GM18526 (cell line): ENCODE data around the gene KCNQ2.

Experiments
- POLR2A ChIP-seq: IDR thresholded peaks from 3 replicates; pipeline ENCODE4 v1.6.1; 2011; ENCODE audit not compliant: insufficient read length; ENCODE audit errors: extremely low read depth

Gene KCNQ2

GRCh38 chr20:63369724-63370617, 102.5 kb downstream of the KCNQ2 start:
- TF ChIP-seq POLR2A = no peak

GRCh38 chr20:63369024-63369530, 103.4 kb downstream of the KCNQ2 start:
- TF ChIP-seq POLR2A = no peak

DNA sequence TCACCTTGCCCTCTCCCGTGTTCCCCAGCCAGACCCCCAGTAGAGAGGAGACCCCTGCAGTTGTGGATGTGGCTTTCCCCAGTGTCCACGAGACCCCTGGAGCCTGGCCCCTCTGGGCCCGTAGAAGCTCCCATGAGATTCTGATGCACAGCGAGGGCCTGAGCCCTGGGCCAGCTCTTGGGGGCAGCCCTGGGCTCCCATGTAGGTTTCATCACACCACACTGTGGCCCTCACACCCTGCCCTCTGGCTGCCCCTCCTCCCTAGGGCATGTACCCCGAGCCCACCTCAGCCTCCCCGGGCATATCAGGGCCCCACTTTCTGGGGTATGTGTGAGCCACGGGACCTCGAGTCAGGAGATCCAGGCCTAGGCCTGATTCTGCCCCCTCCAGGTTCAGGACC, 104.3 kb downstream of the KCNQ2 start:
- TF ChIP-seq POLR2A = no peak

- no peak for TF ChIP-seq POLR2A
Measured at GRCh38 chr20:63367446-63368055, 104.9 kb downstream of the KCNQ2 start.

GRCh38 chr20:63366390-63367365, 105.8 kb downstream of the KCNQ2 start:
- TF ChIP-seq POLR2A = no peak

DNA sequence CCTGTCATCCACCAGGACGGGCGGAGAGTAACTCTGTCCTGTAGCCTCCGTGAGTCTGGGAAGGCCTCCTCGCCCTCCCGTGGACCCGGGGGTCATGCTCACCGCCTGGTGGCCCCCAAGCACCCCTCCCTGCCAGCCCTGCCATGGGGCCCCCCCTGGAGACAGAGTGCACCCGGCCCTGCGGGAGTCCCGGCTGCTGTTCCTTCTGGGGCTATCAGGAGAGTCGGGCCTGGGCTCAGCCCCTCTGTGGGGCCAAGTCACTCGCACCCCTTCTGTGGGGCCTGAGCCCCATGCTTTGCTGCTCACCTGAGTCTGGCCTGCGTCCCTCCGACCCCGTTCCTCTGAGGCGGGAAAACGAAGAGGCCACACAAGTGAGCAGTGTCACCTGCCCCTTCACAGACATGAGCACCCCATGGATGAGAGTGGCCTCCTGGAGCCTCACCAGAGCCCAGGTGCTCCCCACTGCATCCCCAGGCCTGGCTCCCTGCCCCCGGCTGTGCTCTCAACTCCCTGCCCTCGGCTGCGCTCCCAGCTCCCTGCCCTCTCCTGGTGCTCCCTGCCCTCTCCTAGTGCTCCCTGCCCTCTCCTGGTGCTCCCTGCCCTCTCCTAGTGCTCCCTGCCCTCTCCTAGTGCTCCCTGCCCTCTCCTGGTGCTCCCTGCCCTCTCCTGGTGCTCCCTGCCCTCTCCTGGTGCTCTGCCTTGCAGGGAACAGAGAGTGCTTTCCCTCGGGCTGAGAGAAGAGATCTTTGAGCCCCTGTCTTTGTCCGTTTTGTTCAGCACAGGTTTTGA, 106.7 kb downstream of the KCNQ2 start:
- no peak for TF ChIP-seq POLR2A

DNA sequence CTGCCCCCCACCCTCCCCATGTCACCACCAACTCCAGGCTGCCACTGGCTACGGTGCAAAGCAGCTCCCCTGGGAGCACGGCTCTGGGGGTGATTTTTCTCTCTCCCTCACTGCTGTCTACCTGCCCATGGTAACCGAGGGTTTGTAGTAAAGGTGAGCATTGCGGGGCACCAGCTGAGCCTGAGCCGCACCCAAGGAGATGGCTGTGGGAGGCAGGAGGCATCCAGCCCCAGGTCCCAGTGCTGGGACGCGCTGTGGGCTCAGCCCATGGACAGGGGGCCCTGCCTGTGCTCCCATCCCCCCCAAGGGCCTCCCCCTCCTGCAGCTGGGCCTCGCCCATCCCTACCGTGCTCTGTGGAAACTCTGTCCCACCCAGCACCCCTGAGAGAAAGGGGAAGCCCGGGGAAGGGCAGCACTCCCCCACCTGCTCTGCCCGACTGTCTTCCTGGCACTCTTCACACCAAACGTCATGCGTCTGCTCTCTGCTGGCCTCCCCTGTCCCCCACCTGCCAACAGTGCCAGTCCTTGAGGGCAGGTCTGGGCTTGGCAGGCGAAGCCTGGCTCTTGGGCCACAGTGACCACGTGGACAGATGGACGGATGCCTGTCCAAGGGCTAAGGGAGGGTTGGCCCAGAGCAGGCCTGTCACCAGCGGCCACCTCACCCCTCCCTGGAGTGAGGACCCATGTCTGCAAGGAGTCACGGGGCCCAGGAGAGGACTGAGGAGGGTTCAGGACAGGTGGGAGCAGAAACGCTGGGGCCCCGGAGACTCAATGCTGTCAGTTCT, 107.5 kb downstream of the KCNQ2 start:
- no peak for TF ChIP-seq POLR2A

- TF ChIP-seq POLR2A = no peak
Measured at GRCh38 chr20:63363981-63364561, 108.4 kb downstream of the KCNQ2 start.

GRCh38 chr20:63363013-63363957, 109.2 kb downstream of the KCNQ2 start:
- no peak for TF ChIP-seq POLR2A

DNA sequence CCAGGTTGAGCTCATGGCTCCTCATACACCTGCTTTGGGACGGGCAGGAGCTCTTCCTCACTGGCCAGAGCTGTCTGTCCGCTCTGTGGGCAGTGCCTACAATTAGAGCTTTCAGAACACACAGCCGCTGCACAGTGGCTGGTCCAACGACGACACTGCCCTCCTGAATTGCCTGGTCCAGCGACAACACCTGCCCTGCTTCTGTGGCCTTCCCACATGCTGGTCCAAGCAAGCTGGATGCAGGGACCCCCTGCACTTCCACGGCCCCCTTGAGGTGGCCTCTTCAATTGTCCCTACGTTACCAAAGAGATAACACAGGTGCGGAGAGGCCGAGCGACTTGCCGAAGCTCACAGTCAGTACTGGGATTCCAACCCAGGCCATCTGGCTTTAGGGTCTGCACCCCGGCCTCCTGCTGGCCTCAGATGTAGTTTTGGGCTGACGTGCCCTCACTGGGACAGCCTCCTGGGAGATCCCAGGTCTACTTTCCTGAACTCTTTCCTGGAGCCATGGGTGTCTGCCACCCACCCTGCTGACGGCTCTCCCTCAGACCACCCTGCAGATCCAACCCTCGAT, 109.9 kb downstream of the KCNQ2 start:
- no peak for TF ChIP-seq POLR2A

- TF ChIP-seq POLR2A = no peak
Measured at GRCh38 chr20:63361519-63362435, 110.7 kb downstream of the KCNQ2 start.
